Spleen (tissue), 11 donors: Measurements from ENCODE around the gene HSD11B1L. TPM values are rescaled to one million over a fixed set of nuclear protein-coding genes. Genes with fewer than 3 reads are reported as not detected.
A peak's percentile ranks its signal among the peaks of the same experiment; 100 is the strongest.

Experiments
- DNase-seq: peaks from one replicate; pipeline ENCODE4 v3.0.0-alpha.2; 2020
- H3K27ac ChIP-seq, 8 donors: fragments of 200-600 bp; sonication (generic) in 7 of 8; 1 replicate in 4 of 8; 2 replicates in 4 of 8; pipeline versions ENCODE4 v1.5.0 to v1.8.0; 2016 to 2021; ENCODE audit warnings: inconsistent platforms in 4 of 8, mild to moderate bottlenecking in 4 of 8, moderate library complexity in 1 of 8
- H3K27me3 ChIP-seq, 7 donors: fragments of 200-600 bp; sonication (generic) in 6 of 7; replicated peaks in 1 of 7; 1 replicate in 4 of 7; 2 replicates in 3 of 7; pipeline versions ENCODE4 v1.5.0 to v1.8.0; 2016 to 2021; ENCODE audit warnings: inconsistent platforms in 3 of 7, mild to moderate bottlenecking in 1 of 7
- H3K36me3 ChIP-seq, 6 donors: fragments of 200-600 bp; sonication (generic) in 5 of 6; 1 replicate in 4 of 6; 2 replicates in 2 of 6; pipeline versions ENCODE4 v1.5.0 to v1.8.0; 2016 to 2021; ENCODE audit warnings: inconsistent platforms in 2 of 6
- H3K4me1 ChIP-seq, 6 donors: fragments of 200-600 bp; sonication (generic) in 5 of 6; 1 replicate in 3 of 6; 2 replicates in 3 of 6; pipeline versions ENCODE4 v1.5.0 to v1.8.0; 2016 to 2021; ENCODE audit warnings: inconsistent platforms in 3 of 6
- H3K4me3 ChIP-seq, 8 donors: fragments of 200-600 bp; sonication (generic) in 7 of 8; 1 replicate in 4 of 8; 2 replicates in 4 of 8; pipeline versions ENCODE4 v1.5.0 to v1.8.0; 2016 to 2021; ENCODE audit warnings: inconsistent platforms in 4 of 8, mild to moderate bottlenecking in 4 of 8, moderate library complexity in 2 of 8
- H3K9me3 ChIP-seq, 8 donors: fragments of 200-600 bp; sonication (generic) in 7 of 8; 1 replicate in 4 of 8; 2 replicates in 4 of 8; pipeline versions ENCODE4 v1.5.0 to v1.8.0; 2016 to 2021; ENCODE audit warnings: inconsistent platforms in 4 of 8
- POLR2A ChIP-seq, 3 donors: fragments of 450-650 bp; IDR thresholded peaks; one replicate each; pipeline ENCODE4 v1.5.1; 2017; ENCODE audit warnings: antibody characterized with exemption in 3 of 3, mild to moderate bottlenecking in 1 of 3
- POLR2AphosphoS5 ChIP-seq, 3 donors: sonication (generic); formaldehyde crosslinking; IDR thresholded peaks; one replicate each; pipeline ENCODE4 v1.5.1; 2017; ENCODE audit warnings: antibody characterized with exemption in 3 of 3
- WGBS, 5 donors: extraction: QIAGEN DNeasy Blood & Tissue Kit in 3 of 5; methylation state at CpG; one replicate each; pipeline versions ENCODE4 v1.1.5 to v1.1.7; 2013 to 2018; 5-methylcytosine and 5-hydroxymethylcytosine counted together
- intact Hi-C: fragments of 100-400 bp; cut with DNase I; formaldehyde crosslinking; loops from one replicate; pipeline ENCODE4 v1.15.0; 2023; ENCODE audit warnings: low total_unique reads
- polyA plus RNA-seq, 3 donors: library from polyadenylated mRNA; stranded (reverse); fragments of 200-250 nt; gene quantifications; one replicate each; pipeline ENCODE4 v1.2.1, GENCODE V29; 2013
- total RNA-seq, 7 donors: library from RNA; depleted of rRNA in 3 of 7; stranded (reverse); fragments of >200 nt in 3 of 7; fragmentation: NEBNext Ultra II Directional in 4 of 7; extraction: Animal tissue kit (Norgen Biotek cat#: 25700) in 4 of 7; gene quantifications; one replicate each; pipeline versions ENCODE4 v1.1.0 to v1.2.1, GENCODE V29; 2016 to 2021
- TF ChIP-seq, protein P1 (sequence below), 11 experiments: fragments of 200-600 bp in 7 of 11; fragments of 450-650 bp in 4 of 11; sonication (generic) in 4 of 11; IDR thresholded peaks in 8 of 11; conservative IDR thresholded peaks in 3 of 11; 1 replicate in 7 of 11; 2 replicates in 4 of 11; pipeline versions ENCODE4 v1.4.0 to v1.8.0; 2016 to 2021; ENCODE audit warnings: antibody characterized with exemption in 11 of 11, inconsistent platforms in 4 of 11, mild to moderate bottlenecking in 1 of 11
- donor health status: healthy with polysubstance abuse.
- donor health status: DM: no; HTN: no; CAD: no; lungs with moderate emphysema.
- donor health status: DM: no; HTN: no; CAD: no.
- donor health status: Bipolar disorder and iron deficiency.
- donor health status: healthy.
- donor health status: DM: no; HTN: no; CAD: no.
- donor health status: DM: yes; HTN: yes; CAD: no.

Gene HSD11B1L
- total and polyA plus RNA-seq, 10 donors: 1.9 to 8.8 (median 3.6) TPM

DNA sequence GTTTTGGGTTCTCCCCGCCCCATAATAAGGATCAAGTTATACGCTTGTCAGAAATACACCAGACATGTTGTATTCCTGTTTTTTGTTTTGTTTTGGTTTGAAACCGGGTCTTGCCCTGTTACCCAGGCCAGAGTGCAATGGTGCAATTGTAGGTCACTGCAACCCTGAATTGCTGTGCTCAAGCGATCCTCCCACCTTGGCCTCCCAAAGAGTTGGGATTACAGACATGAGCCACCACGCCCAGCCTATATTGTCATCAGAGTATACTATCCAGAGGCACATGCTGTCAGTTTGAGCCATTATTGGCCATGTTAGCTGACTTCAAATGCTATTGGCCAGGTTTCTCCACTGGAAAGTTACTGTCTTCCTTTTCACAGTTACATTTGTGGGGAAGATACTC is 48.2 kb upstream of the HSD11B1L start:
- intact Hi-C loops: no loop called here
- Histone ChIP-seq H3K27me3 (no peaks in the 10 kb centered on the region), H3K4me3 (no peak overlapping the region), H3K9me3 (no peaks in the 10 kb centered on the region), H3K4me1 (peaks cover 34 to 100% (median 75%) of the 10 kb centered on the region in 6 donors), H3K27ac (peak overlapping the region in 3 of 8 donors; percentile 51 to 62 (median 51)), H3K36me3 (peaks cover 0 to 90% (median 9%) of the 10 kb centered on the region in 6 donors)
- TF ChIP-seq, protein P1, sequence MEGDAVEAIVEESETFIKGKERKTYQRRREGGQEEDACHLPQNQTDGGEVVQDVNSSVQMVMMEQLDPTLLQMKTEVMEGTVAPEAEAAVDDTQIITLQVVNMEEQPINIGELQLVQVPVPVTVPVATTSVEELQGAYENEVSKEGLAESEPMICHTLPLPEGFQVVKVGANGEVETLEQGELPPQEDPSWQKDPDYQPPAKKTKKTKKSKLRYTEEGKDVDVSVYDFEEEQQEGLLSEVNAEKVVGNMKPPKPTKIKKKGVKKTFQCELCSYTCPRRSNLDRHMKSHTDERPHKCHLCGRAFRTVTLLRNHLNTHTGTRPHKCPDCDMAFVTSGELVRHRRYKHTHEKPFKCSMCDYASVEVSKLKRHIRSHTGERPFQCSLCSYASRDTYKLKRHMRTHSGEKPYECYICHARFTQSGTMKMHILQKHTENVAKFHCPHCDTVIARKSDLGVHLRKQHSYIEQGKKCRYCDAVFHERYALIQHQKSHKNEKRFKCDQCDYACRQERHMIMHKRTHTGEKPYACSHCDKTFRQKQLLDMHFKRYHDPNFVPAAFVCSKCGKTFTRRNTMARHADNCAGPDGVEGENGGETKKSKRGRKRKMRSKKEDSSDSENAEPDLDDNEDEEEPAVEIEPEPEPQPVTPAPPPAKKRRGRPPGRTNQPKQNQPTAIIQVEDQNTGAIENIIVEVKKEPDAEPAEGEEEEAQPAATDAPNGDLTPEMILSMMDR (IDR thresholded peaks at IDR 0.05 in 8 of 11, conservative IDR thresholded peaks at IDR 0.05 in 3 of 11): no peak
- TF ChIP-seq POLR2A (IDR thresholded peaks at IDR 0.05) (no peak), POLR2AphosphoS5 (IDR thresholded peaks at IDR 0.05) (no peak)
- peak; percentile 12 for DNase-seq
- WGBS, 5 donors: 73 to 88% (median 84%) methylated on average over 5 of the region's 5 CpGs

DNA sequence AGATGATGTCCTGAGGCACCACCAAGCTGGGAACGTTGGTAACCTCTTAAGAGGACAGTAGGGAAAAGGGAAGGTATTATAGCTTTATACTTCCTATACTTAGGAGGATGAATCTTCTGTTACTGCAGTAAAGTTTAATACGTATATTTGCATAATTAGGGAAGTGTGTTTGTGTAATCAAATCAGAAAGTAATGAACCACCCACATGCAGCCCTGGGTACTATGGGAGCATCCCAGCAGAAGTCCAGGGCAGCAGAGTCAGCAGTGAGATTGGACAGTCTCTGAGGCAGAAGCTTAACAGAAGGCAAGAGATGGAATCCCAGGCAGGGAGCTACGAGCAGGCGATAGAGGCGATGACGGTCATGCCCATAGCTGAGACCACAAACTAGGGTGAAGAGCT is 45.4 kb upstream of the HSD11B1L start:
- Histone ChIP-seq H3K4me3 (no peak overlapping the region), H3K27me3 (no peaks in the 10 kb centered on the region), H3K27ac (peak overlapping the region in 1 of 8 donors; percentile 0), H3K4me1 (peaks cover 24 to 89% (median 58%) of the 10 kb centered on the region in 6 donors), H3K36me3 (peaks cover 0 to 71% (median 0%) of the 10 kb centered on the region in 6 donors), H3K9me3 (no peaks in the 10 kb centered on the region)
- intact Hi-C loops: no loop called here
- WGBS, 5 donors: 75 to 85% (median 83%) methylated on average over 6 of the region's 6 CpGs
- no peak for TF ChIP-seq POLR2AphosphoS5 (IDR thresholded peaks at IDR 0.05)
- DNase-seq: peak; percentile 10

DNA sequence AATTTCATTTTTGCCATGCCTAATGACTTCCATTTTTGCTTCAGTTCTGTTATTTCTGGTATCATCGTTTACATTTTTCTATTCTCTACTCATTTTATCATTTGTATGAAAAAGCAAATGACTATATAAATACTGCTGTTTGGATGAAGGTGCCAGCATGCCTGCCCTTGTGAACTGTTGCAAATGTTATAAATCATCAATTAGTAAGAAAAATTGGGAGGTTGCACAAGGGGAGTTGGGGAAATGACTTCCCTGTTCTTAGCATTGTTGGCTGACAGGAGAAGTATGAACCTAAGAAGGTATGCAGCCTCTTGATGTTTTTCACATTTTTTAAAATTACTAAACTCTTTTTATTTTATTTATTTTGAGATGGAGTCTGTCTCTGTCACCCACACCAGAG is 42.9 kb upstream of the HSD11B1L start:
- no peak for DNase-seq

DNA sequence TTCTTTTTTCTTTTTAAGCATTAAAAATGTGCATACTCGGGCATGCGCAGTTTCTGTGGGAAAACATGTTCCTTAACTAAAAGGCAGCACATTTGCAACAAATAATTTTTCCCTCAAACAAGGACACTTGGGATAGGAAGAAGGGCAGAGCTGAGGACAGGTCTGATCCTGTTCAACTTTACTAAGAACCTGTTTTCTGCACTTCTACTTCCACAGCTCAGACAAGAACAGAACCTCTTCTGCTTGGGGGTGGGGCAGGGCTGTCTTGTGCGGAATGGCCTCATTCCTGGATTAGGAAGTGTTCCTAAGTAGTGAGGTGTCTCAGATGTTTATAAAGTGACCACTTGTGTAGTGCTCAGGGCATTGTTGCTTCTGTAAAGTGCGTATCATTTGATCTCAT is 39.7 kb upstream of the HSD11B1L start:
- TF ChIP-seq POLR2A (IDR thresholded peaks at IDR 0.05) (no peak), POLR2AphosphoS5 (IDR thresholded peaks at IDR 0.05) (no peak)
- TF ChIP-seq, protein P1 (IDR thresholded peaks at IDR 0.05 in 8 of 11, conservative IDR thresholded peaks at IDR 0.05 in 3 of 11): no peak
- H3K27me3 ChIP-seq: no peaks in the 10 kb centered on the region
- H3K36me3 ChIP-seq: peaks cover 0 to 76% (median 49%) of the 10 kb centered on the region in 6 donors
- DNase-seq: no peak
- 92 to 96% (median 93%) methylated on average over 4 of the region's 4 CpGs for WGBS, 5 donors
- no peak overlapping the region for H3K4me3 ChIP-seq
- no peaks in the 10 kb centered on the region for H3K9me3 ChIP-seq
- peaks cover 8 to 79% (median 35%) of the 10 kb centered on the region in 6 donors for H3K4me1 ChIP-seq
- H3K27ac ChIP-seq: peak overlapping the region in 1 of 8 donors; percentile 49
- intact Hi-C loops: no loop called here

More for the DNA sequence above, 42.9 kb upstream of the HSD11B1L start:
- Histone ChIP-seq H3K27ac (peak overlapping the region in 2 of 8 donors; percentile 26 to 33), H3K9me3 (no peaks in the 10 kb centered on the region), H3K4me3 (no peak overlapping the region), H3K4me1 (peaks cover 10 to 89% (median 47%) of the 10 kb centered on the region in 6 donors), H3K27me3 (no peaks in the 10 kb centered on the region), H3K36me3 (peaks cover 0 to 69% (median 19%) of the 10 kb centered on the region in 6 donors)
- WGBS, 5 donors: 54 to 83% (median 74%) methylated on average over 1 of the region's 1 CpG
- TF ChIP-seq, protein P1 (IDR thresholded peaks at IDR 0.05 in 8 of 11, conservative IDR thresholded peaks at IDR 0.05 in 3 of 11): no peak
- TF ChIP-seq POLR2A (IDR thresholded peaks at IDR 0.05): no peak
- no peak for TF ChIP-seq POLR2AphosphoS5 (IDR thresholded peaks at IDR 0.05)
- intact Hi-C loops: no loop called here
